Left lung (tissue), 10 donors: ENCODE measurements around the gene SEPTIN8. TPM values are rescaled to one million over a fixed set of nuclear protein-coding genes. Genes with fewer than 3 reads are reported as not detected.

Source experiments
- ATAC-seq: fragments of 200-7000 bp; cut with Tn5 transposase; one replicate; pipeline ENCODE4 v1.9.1; 2020; ENCODE audit warnings: moderate library complexity
- DNase-seq, 4 donors: peaks; one replicate each; pipeline ENCODE4 v3.0.0-alpha.2; 2013 to 2020
- H3K27ac ChIP-seq, 2 donors: fragments of 200-600 bp; sonication (generic) in 1 of 2; one replicate each; pipeline versions ENCODE4 v1.5.0 to v1.8.0; 2020 to 2021
- H3K27me3 ChIP-seq, 2 donors: fragments of 200-600 bp; sonication (generic) in 1 of 2; one replicate each; pipeline versions ENCODE4 v1.5.0 to v1.8.0; 2020 to 2021
- H3K36me3 ChIP-seq, 2 donors: fragments of 200-600 bp; sonication (generic) in 1 of 2; one replicate each; pipeline versions ENCODE4 v1.5.0 to v1.8.0; 2020 to 2021
- H3K4me1 ChIP-seq, 2 donors: fragments of 200-600 bp; one replicate each; pipeline ENCODE4 v1.8.0; 2021
- H3K4me3 ChIP-seq, 2 donors: fragments of 200-600 bp; sonication (generic) in 1 of 2; one replicate each; pipeline versions ENCODE4 v1.5.0 to v1.8.0; 2020 to 2021; ENCODE audit warnings: mild to moderate bottlenecking in 1 of 2
- H3K9me3 ChIP-seq, 2 donors: fragments of 200-600 bp; sonication (generic) in 1 of 2; one replicate each; pipeline versions ENCODE4 v1.5.0 to v1.8.0; 2020 to 2021
- intact Hi-C, 2 donors: fragments of 100-400 bp; cut with DNase I; formaldehyde crosslinking; loops; one replicate each; pipeline versions ENCODE4 v1.11.2 to v1.14.2; 2022
- polyA plus RNA-seq, 6 donors: library from polyadenylated mRNA; unstranded; fragments of 120-200 nt; gene quantifications; one replicate each; pipeline ENCODE4 v1.2.1, GENCODE V29; 2013; ENCODE audit not compliant: insufficient read length in 6 of 6
- total RNA-seq, 2 donors: library from RNA; stranded (reverse); fragmentation: NEBNext Ultra II Directional; extraction: Animal tissue kit (Norgen Biotek cat#: 25700); gene quantifications; one replicate each; pipeline ENCODE4 v1.2.1, GENCODE V29; 2021
- TF ChIP-seq, protein P1 (sequence below), 2 donors: fragments of 200-600 bp; sonication (generic) in 1 of 2; IDR thresholded peaks; one replicate each; pipeline versions ENCODE4 v1.5.0 to v1.8.0; 2021; ENCODE audit warnings: antibody characterized with exemption in 2 of 2
- donor health status: DM: no; HTN: yes; CAD: no.
- donor health status: DM: no; HTN: no; CAD: no.

Gene SEPTIN8
- total and polyA plus RNA-seq, 8 donors = 38.8 to 73.8 (median 60.5) TPM

GRCh38 chr5:132733499-132734148 is 43.4 kb downstream of the SEPTIN8 start:
- ATAC-seq = no peak
- no peak overlapping the region for H3K27ac ChIP-seq
- no peaks in the 10 kb centered on the region for H3K27me3 ChIP-seq
- intact Hi-C loops = no loop called here
- DNase-seq = no peak
- no peaks in the 10 kb centered on the region for H3K36me3 ChIP-seq
- TF ChIP-seq, protein P1, sequence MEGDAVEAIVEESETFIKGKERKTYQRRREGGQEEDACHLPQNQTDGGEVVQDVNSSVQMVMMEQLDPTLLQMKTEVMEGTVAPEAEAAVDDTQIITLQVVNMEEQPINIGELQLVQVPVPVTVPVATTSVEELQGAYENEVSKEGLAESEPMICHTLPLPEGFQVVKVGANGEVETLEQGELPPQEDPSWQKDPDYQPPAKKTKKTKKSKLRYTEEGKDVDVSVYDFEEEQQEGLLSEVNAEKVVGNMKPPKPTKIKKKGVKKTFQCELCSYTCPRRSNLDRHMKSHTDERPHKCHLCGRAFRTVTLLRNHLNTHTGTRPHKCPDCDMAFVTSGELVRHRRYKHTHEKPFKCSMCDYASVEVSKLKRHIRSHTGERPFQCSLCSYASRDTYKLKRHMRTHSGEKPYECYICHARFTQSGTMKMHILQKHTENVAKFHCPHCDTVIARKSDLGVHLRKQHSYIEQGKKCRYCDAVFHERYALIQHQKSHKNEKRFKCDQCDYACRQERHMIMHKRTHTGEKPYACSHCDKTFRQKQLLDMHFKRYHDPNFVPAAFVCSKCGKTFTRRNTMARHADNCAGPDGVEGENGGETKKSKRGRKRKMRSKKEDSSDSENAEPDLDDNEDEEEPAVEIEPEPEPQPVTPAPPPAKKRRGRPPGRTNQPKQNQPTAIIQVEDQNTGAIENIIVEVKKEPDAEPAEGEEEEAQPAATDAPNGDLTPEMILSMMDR (IDR thresholded peaks at IDR 0.05) = no peak
- no peak overlapping the region for H3K4me3 ChIP-seq
- peaks cover 0 to 11% of the 10 kb centered on the region in 2 donors for H3K4me1 ChIP-seq
- H3K9me3 ChIP-seq = no peaks in the 10 kb centered on the region

DNA sequence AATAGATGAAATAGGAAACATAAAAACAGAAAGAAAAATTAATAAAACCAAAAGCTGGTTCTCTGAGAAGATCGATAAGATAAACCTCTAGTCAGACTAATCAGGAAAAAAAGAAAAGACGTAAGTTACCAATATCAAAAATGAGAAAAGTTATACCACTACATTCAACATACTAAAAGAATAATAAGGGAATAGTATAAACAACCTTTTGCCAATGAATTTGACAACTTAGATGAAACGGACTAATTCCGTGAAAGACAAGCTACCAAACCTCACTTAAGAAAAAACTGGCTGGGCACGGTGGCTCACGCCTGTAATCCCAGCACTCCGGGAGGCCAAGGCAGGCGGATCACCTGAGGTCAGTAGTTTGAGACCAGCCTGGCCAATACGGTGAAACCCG is 47.1 kb downstream of the SEPTIN8 start:
- DNase-seq = no peak
- H3K4me1 ChIP-seq = no peaks in the 10 kb centered on the region
- H3K4me3 ChIP-seq = no peak overlapping the region
- H3K27me3 ChIP-seq = no peaks in the 10 kb centered on the region
- intact Hi-C loops = no loop called here
- ATAC-seq = no peak
- H3K36me3 ChIP-seq = no peaks in the 10 kb centered on the region
- no peak overlapping the region for H3K27ac ChIP-seq
- TF ChIP-seq, protein P1 (IDR thresholded peaks at IDR 0.05) = no peak
- no peaks in the 10 kb centered on the region for H3K9me3 ChIP-seq

GRCh38 chr5:132725745-132726144 is 51.3 kb downstream of the SEPTIN8 start:
- intact Hi-C loops = no loop called here
- Histone ChIP-seq H3K4me3 (no peak overlapping the region), H3K27ac (no peak overlapping the region), H3K9me3 (no peaks in the 10 kb centered on the region), H3K27me3 (no peaks in the 10 kb centered on the region), H3K36me3 (no peaks in the 10 kb centered on the region), H3K4me1 (no peaks in the 10 kb centered on the region)
- no peak for ATAC-seq
- TF ChIP-seq, protein P1 (IDR thresholded peaks at IDR 0.05) = no peak
- DNase-seq = no peak

DNA sequence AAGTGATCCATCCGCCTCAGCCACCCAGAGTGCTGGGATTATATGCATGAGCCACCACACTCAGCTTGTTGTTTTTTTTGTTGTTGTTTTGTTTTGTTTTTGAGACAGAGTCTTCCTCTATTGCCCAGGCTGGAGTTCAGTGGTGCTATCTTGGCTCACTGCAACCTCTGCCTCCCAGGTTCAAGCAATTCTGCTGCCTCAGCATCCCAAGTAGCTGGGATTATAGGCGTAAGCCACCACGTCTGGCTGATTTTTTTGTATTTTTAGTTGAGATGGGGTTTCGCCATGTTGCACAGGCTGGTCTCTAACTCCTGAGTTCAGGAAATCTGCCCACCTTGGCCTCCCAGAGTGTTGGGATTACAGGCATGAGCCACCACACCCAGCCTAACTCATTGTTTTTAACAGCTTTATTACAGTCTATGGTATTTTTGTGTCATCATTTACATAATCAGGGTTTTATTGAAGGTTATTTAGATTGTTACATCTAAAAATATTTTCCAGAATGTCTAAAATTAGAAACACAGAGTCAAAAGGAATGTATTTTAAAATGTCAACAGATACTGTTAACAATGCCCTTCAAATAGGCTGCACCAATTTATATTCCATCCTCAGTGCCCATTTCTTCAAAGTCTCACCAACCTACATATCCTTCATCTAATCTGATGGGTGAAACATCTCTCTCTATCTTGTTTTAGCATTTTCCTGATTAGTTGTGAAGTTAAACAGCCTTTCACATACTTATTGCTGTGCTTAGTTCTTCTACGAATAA is 58.3 kb downstream of the SEPTIN8 start:
- Histone ChIP-seq H3K27ac (no peak overlapping the region), H3K4me3 (no peak overlapping the region), H3K36me3 (no peaks in the 10 kb centered on the region), H3K4me1 (no peaks in the 10 kb centered on the region), H3K27me3 (no peaks in the 10 kb centered on the region), H3K9me3 (no peaks in the 10 kb centered on the region)
- DNase-seq (no peak), ATAC-seq (no peak)
- TF ChIP-seq, protein P1 (IDR thresholded peaks at IDR 0.05) = no peak
- intact Hi-C loops = no loop called here

GRCh38 chr5:132714456-132715307 is 62.4 kb downstream of the SEPTIN8 start:
- ATAC-seq (no peak), DNase-seq (peak in 1 of 4 donors; percentile 10)
- TF ChIP-seq, protein P1 (IDR thresholded peaks at IDR 0.05) = peak in 1 of 2 donors; percentile 23
- Histone ChIP-seq H3K4me1 (no peaks in the 10 kb centered on the region), H3K27me3 (no peaks in the 10 kb centered on the region), H3K27ac (no peak overlapping the region), H3K36me3 (no peaks in the 10 kb centered on the region), H3K9me3 (no peaks in the 10 kb centered on the region), H3K4me3 (no peak overlapping the region)
- intact Hi-C loops = no loop called here
